Measurements from ENCODE around the gene GJD3. TPM values are rescaled to one million over a fixed set of nuclear protein-coding genes. Genes with fewer than 3 reads are reported as not detected.
A peak's percentile ranks its signal among the peaks of the same experiment; 100 is the strongest.

Gene GJD3
- total and polyA plus RNA-seq, 2 experiments from 2014 or later, result 1.4 TPM; not detected in 1

DNA sequence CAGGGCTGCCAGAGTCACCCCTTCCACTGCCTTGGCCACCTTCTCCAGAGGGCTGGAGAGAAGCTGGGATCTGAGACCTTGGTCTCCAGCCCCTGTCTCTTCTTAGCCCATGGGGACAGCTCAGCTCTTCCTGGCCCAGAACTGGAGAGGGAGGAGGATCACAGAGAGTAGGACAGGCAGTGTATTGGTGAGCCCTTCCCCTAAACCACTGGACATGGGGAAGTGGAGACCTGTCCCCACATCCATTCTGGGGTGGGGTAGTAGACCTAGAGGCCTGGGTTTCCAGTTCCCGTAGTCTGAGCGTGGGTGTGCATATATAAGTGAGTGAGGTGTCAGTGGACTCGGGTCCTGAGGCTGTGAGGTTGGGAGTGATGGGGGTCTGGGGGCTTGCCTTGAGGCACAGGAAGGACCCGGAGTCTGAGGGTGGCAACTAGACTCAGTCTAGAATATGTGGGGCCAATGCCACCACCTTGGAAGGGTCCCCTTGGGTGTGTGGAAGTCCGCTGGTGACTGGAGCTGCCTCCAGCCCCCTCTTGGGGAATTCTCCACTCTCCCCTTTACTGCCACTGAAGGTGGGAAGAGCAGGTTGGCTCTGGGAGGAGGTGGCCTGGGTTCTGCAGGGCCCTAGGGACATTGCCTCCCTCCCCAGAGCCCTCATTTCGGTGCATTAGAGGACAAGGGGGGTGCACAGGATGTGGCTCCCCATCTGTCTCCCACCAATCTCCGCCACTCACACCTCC lies 19.9 kb downstream of the GJD3 start:
- Histone ChIP-seq H3F3A (replicated peaks; ENCODE audit: low read depth) (peaks cover 37% of the 10 kb centered on the region), H3K4me3 (peak overlapping the region; percentile 92), H3K9me2 (ENCODE audit: insufficient read depth) (no peaks in the 10 kb centered on the region), H2AFZ (no peak overlapping the region), H3K4me2 (peak overlapping the region; percentile 99), H3K27me3 (ENCODE audit: insufficient read depth) (peaks cover 61% of the 10 kb centered on the region), H3K36me3 (ENCODE audit: insufficient read depth) (no peaks in the 10 kb centered on the region; the same call in 1 of the 2 replicates), H3K27ac (ENCODE audit: low read depth) (no peak overlapping the region), H3K4me1 (ENCODE audit: insufficient read depth) (peaks cover 67% of the 10 kb centered on the region), H3K79me2 (replicated peaks; ENCODE audit: insufficient read depth) (peaks cover 9% of the 10 kb centered on the region; the same call in 1 of the 2 replicates), H4K20me1 (replicated peaks; ENCODE audit: insufficient read depth) (peaks cover 20% of the 10 kb centered on the region)
- H3K9me3 Mint-ChIP-seq, result no peaks in the 10 kb centered on the region
- H3K4me3 Mint-ChIP-seq, result peak overlapping the region; percentile 76
- ATAC-seq, result no peak
- no peak for DNase-seq (ENCODE audit: low spot score)
- H3K27ac Mint-ChIP-seq, result no peak overlapping the region; the same call in 1 of the 2 replicates
- peaks cover 66% of the 10 kb centered on the region for H3K27me3 Mint-ChIP-seq (ENCODE audit: insufficient read depth, low read depth, poor library complexity)
- TF ChIP-seq JUNB (IDR thresholded peaks at IDR 0.05; ENCODE audit: unreplicated experiment) (no peak), ZNF114 (CRISPR knock-in tag; IDR thresholded peaks at IDR 0.05) (no peak), EZH2phosphoT487 (IDR thresholded peaks at IDR 0.05; ENCODE audit: unreplicated experiment) (no peak), ZNF331 (CRISPR knock-in tag; IDR thresholded peaks at IDR 0.05; ENCODE audit: low read depth) (no peak)
- H3K4me1 Mint-ChIP-seq, result peaks cover 70% of the 10 kb centered on the region
- H3K36me3 Mint-ChIP-seq (ENCODE audit: low read depth), result peaks cover 8% of the 10 kb centered on the region

GRCh38 chr17:40343219-40344119 lies 21.1 kb downstream of the GJD3 start:
- H3K36me3 Mint-ChIP-seq (ENCODE audit: low read depth), result no peaks in the 10 kb centered on the region; the same call in 2 of the 3 replicates
- peaks cover 23% of the 10 kb centered on the region for H4K20me1 ChIP-seq (replicated peaks; ENCODE audit: insufficient read depth)
- H3K27ac ChIP-seq (ENCODE audit: low read depth), result no peak overlapping the region
- no peak overlapping the region for H2AFZ ChIP-seq
- ATAC-seq (no peak), DNase-seq (ENCODE audit: low spot score) (no peak)
- H3K9me2 ChIP-seq (ENCODE audit: insufficient read depth), result no peaks in the 10 kb centered on the region
- peaks cover 62% of the 10 kb centered on the region for H3K4me1 ChIP-seq (ENCODE audit: insufficient read depth)
- H3K27ac Mint-ChIP-seq, result no peak overlapping the region
- peak overlapping the region; percentile 99 for H3K4me2 ChIP-seq
- H3K4me1 Mint-ChIP-seq, result peaks cover 63% of the 10 kb centered on the region
- H3K4me3 ChIP-seq, result peak overlapping the region; percentile 92
- H3F3A ChIP-seq (replicated peaks; ENCODE audit: low read depth), result peaks cover 37% of the 10 kb centered on the region
- no peaks in the 10 kb centered on the region for H3K9me3 Mint-ChIP-seq
- H3K27me3 Mint-ChIP-seq (ENCODE audit: insufficient read depth, low read depth, poor library complexity), result peaks cover 58% of the 10 kb centered on the region
- peaks cover 52% of the 10 kb centered on the region for H3K27me3 ChIP-seq (ENCODE audit: insufficient read depth)
- H3K36me3 ChIP-seq (ENCODE audit: insufficient read depth), result no peaks in the 10 kb centered on the region; the same call in 1 of the 2 replicates
- H3K79me2 ChIP-seq (replicated peaks; ENCODE audit: insufficient read depth), result peaks cover 9% of the 10 kb centered on the region; the same call in 1 of the 2 replicates
- H3K4me3 Mint-ChIP-seq, result peak overlapping the region; percentile 76
- no peak for TF ChIP-seq NANOG (IDR thresholded peaks at IDR 0.05; ENCODE audit: borderline replicate concordance)
- TF ChIP-seq CTCF (conservative IDR thresholded peaks at IDR 0.05; ENCODE audit: low read depth in 2 of 2), result no peak
- TF ChIP-seq CREB1 (CRISPR knock-in tag; IDR thresholded peaks at IDR 0.05; ENCODE audit: low read depth), result no peak
- no peak for TF ChIP-seq JUNB (IDR thresholded peaks at IDR 0.05; ENCODE audit: unreplicated experiment)
- no peak for TF ChIP-seq POLR2AphosphoS5 (IDR thresholded peaks at IDR 0.05; ENCODE audit: low read depth)
- TF ChIP-seq ZNF331 (CRISPR knock-in tag; IDR thresholded peaks at IDR 0.05; ENCODE audit: low read depth), result no peak
- no peak for TF ChIP-seq STAT1 (IDR thresholded peaks at IDR 0.05; ENCODE audit: unreplicated experiment)
- TF ChIP-seq EZH2 (IDR thresholded peaks at IDR 0.05; ENCODE audit: low read depth, unreplicated experiment), result no peak
- no peak for TF ChIP-seq REST (IDR thresholded peaks at IDR 0.05; ENCODE audit: unreplicated experiment)
- no peak for TF ChIP-seq ZNF114 (CRISPR knock-in tag; IDR thresholded peaks at IDR 0.05)
- TF ChIP-seq, protein P1, sequence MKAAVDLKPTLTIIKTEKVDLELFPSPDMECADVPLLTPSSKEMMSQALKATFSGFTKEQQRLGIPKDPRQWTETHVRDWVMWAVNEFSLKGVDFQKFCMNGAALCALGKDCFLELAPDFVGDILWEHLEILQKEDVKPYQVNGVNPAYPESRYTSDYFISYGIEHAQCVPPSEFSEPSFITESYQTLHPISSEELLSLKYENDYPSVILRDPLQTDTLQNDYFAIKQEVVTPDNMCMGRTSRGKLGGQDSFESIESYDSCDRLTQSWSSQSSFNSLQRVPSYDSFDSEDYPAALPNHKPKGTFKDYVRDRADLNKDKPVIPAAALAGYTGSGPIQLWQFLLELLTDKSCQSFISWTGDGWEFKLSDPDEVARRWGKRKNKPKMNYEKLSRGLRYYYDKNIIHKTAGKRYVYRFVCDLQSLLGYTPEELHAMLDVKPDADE (IDR thresholded peaks at IDR 0.05), result no peak

Data from GM23338 (cell line).